ENCODE results near the gene HGD. TPM values are rescaled to one million over a fixed set of nuclear protein-coding genes. Genes with fewer than 3 reads are reported as not detected.

The HGD gene
- total RNA-seq, result 0.19 TPM in 1 of 2 replicates, not detected in the other

GRCh38 chr3:120682095-120682681 lies at the start of gene HGD:
TSS of gene HGD (minus strand) at chr3:120682239. CDS start at chr3:120682111, 128 bp downstream.

GRCh38 chr3:120596116-120596852 lies 85.8 kb downstream of the HGD start, which contains the start of gene NDUFB4:
TSS of gene NDUFB4 (plus strand) at chr3:120596336. CDS start at chr3:120596360, 24 bp downstream.

Small RNAs within 50 kb of the gene (small RNA-seq; reads per million reads assigned to genes)
- gene MTCO1P29 (not detected), gene MTCO2P29 (not detected)

Other genes with a start within 250 kb of the HGD start
- gene FSTL1, start 231.2 kb downstream of the HGD start, total RNA-seq, result 475 and 666 TPM in 2 replicates
- 49.3 and 52.2 TPM in 2 replicates for gene NDUFB4, start 85.9 kb downstream of the HGD start, total RNA-seq
- gene RABL3, start 60.3 kb upstream of the HGD start, total RNA-seq, result 11.8 and 16.2 TPM in 2 replicates
- gene GTF2E1, start 60.5 kb upstream of the HGD start, total RNA-seq, result 19.9 and 24.9 TPM in 2 replicates
- not detected in 2 replicates for gene STXBP5L, start 226.0 kb upstream of the HGD start, total RNA-seq

All from vein endothelial cell (primary cell).